HG02798 (cell line): Measurements from ENCODE around the gene SSH2.
"Not testable (repeated sequence)": the region's sequence is repeated elsewhere in the genome, so short reads cannot be mapped to it uniquely, and the experiment has no call there.

Experiments
- ATAC-seq: cut with Tn5 transposase; IDR thresholded peaks from one replicate; pipeline ENCODE4 v1.9.1; 2021; ENCODE audit warnings: mild to moderate bottlenecking; ENCODE audit not compliant: unreplicated experiment, poor library complexity

SSH2 gene

GRCh38 chr17:29929533-29930408 lies at the start of gene SSH2:
SSH2 (minus strand) TSS chr17:29930228; CDS start chr17:29930000, 228 bp downstream.
- ATAC-seq = peak; percentile 77

- no peak for ATAC-seq
These were observed 47.8 kb upstream of the SSH2 start for GRCh38 chr17:29977836-29978235.

GRCh38 chr17:29973005-29973404 lies 43.0 kb upstream of the SSH2 start:
- ATAC-seq = no peak

GRCh38 chr17:29972277-29972676 lies 42.2 kb upstream of the SSH2 start:
- ATAC-seq = no peak

GRCh38 chr17:29968271-29968670 lies 38.2 kb upstream of the SSH2 start:
- no peak for ATAC-seq

GRCh38 chr17:29962656-29963055 lies 32.6 kb upstream of the SSH2 start:
- no peak for ATAC-seq

- no peak for ATAC-seq
These were observed 29.8 kb upstream of the SSH2 start for GRCh38 chr17:29959658-29960337.

- no peak for ATAC-seq
These were observed 29.1 kb upstream of the SSH2 start for GRCh38 chr17:29958947-29959657.

- ATAC-seq = not testable (repeated sequence)
These were observed 27.5 kb upstream of the SSH2 start for GRCh38 chr17:29957488-29957887.

- no peak for ATAC-seq
These were observed 26.2 kb upstream of the SSH2 start for GRCh38 chr17:29956225-29956624.

- no peak for ATAC-seq
These were observed 24.4 kb upstream of the SSH2 start for GRCh38 chr17:29954405-29954804.

- no peak for ATAC-seq
These were observed 19.7 kb upstream of the SSH2 start for GRCh38 chr17:29949696-29950095.

GRCh38 chr17:29948448-29949215 lies 18.6 kb upstream of the SSH2 start:
- no peak for ATAC-seq

GRCh38 chr17:29945281-29945680 lies 15.3 kb upstream of the SSH2 start:
- no peak for ATAC-seq

- no peak for ATAC-seq
These were observed 11.3 kb upstream of the SSH2 start, which contains the start of gene EFCAB5 for GRCh38 chr17:29941334-29941733. EFCAB5 (plus strand) TSS chr17:29941634; CDS start chr17:29941797, 163 bp downstream.

- no peak for ATAC-seq
These were observed 6.7 kb upstream of the SSH2 start for GRCh38 chr17:29936724-29937123.

GRCh38 chr17:29935909-29936308 lies 5.9 kb upstream of the SSH2 start:
- ATAC-seq = not testable (repeated sequence)

- no peak for ATAC-seq
These were observed 3.4 kb upstream of the SSH2 start for GRCh38 chr17:29933379-29933778.

GRCh38 chr17:29931231-29931932 lies 1.4 kb upstream of the SSH2 start:
- ATAC-seq = peak; percentile 55
